BJ (cell line): ENCODE measurements around the gene ZMYND8. TPM values are rescaled to one million over a fixed set of nuclear protein-coding genes. Genes with fewer than 3 reads are reported as not detected.

ENCODE experiments used
- CTCF ChIA-PET: fragments of 350-600 bp; formaldehyde crosslinking; extraction: SDS; loops from one replicate; lab custom pipeline; 2021; ENCODE audit warnings: antibody characterized with exemption, inconsistent platforms; lab: Yijun Ruan, JAX
- POLR2A ChIA-PET: fragments of 300-600 bp; sonication (Branson Sonifier 250); formaldehyde crosslinking; extraction: SDS; loops from one replicate; lab custom pipeline; 2021; ENCODE audit warnings: antibody characterized with exemption; lab: Charles Lee
- DNase-seq: peaks from one replicate; pipeline ENCODE4 v3.0.0-alpha.2; 2011; ENCODE audit warnings: low read depth
- H3K27me3 ChIP-seq: 2 replicates; pipeline ENCODE4 v1.6.0; 2011; ENCODE audit warnings: low read length; ENCODE audit not compliant: control insufficient read depth, insufficient read depth
- H3K36me3 ChIP-seq: 2 replicates; pipeline ENCODE4 v1.5.1; 2011; ENCODE audit warnings: low read length; ENCODE audit not compliant: control insufficient read depth, insufficient read depth
- H3K4me3 ChIP-seq: 2 replicates; pipeline ENCODE4 v1.5.1; 2011; ENCODE audit warnings: low read depth, mild to moderate bottlenecking, control low read depth, low read length
- polyA plus RNA-seq: library from polyadenylated mRNA; depleted of rRNA; stranded (reverse); fragments of >200 nt; gene quantifications from 2 replicates; pipeline ENCODE4 v1.2.3, GENCODE V29; 2011
- TF ChIP-seq, protein P1 (sequence below): IDR thresholded peaks from 2 replicates; pipeline ENCODE4 v1.5.1; 2011; ENCODE audit warnings: low read depth, mild to moderate bottlenecking, control low read depth, inconsistent platforms, low read length, moderate library complexity; ENCODE audit not compliant: insufficient read depth

Gene ZMYND8
- polyA plus RNA-seq, 1 experiment = 12.7 TPM

DNA sequence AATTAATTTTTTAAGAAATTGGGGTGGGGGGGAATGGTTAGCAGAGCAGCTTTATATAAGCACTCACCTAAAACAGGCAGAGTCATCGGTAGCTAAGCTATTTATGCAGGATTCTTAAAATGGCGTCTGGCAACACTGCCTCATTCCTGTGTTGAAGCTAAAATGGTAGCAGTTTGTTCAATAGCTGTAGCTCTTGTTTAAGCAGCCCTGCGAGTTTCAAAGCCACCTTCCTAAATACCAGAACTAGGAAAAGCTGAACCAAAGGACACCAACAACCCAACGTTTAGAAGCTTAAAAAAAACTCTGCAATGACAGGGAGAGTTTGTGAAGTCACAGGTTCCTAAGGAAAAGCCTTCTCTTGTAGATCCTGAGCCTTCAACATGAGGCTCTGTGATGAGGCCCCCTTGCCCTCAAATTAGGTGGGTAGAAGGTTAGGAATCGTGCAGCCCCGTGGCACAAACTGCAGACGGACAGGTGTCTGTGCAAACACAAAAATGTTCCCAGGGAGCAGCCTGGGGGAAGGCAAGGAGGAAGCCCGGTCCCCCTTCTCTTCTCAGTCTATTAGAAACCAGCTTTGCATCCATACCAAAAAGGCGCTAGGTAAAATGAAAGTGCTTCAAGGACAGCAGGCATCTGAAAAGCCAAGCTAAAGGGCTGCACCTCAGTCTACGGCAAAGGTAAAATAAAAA lies 4.7 kb downstream of the ZMYND8 start:
- no peak for DNase-seq
- H3K27me3 ChIP-seq = no peaks in the 10 kb centered on the region
- POLR2A ChIA-PET = no interaction called here
- H3K4me3 ChIP-seq = no peak overlapping the region
- CTCF ChIA-PET = interaction anchor here (1.3 to 1.6 kb wide), 3 partner anchors 13 to 79 kb away, joined by 3 to 9 read pairs (median 5); no protein-coding TSS in a partner anchor
- TF ChIP-seq, protein P1, sequence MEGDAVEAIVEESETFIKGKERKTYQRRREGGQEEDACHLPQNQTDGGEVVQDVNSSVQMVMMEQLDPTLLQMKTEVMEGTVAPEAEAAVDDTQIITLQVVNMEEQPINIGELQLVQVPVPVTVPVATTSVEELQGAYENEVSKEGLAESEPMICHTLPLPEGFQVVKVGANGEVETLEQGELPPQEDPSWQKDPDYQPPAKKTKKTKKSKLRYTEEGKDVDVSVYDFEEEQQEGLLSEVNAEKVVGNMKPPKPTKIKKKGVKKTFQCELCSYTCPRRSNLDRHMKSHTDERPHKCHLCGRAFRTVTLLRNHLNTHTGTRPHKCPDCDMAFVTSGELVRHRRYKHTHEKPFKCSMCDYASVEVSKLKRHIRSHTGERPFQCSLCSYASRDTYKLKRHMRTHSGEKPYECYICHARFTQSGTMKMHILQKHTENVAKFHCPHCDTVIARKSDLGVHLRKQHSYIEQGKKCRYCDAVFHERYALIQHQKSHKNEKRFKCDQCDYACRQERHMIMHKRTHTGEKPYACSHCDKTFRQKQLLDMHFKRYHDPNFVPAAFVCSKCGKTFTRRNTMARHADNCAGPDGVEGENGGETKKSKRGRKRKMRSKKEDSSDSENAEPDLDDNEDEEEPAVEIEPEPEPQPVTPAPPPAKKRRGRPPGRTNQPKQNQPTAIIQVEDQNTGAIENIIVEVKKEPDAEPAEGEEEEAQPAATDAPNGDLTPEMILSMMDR = no peak
- H3K36me3 ChIP-seq = no peaks in the 10 kb centered on the region

DNA sequence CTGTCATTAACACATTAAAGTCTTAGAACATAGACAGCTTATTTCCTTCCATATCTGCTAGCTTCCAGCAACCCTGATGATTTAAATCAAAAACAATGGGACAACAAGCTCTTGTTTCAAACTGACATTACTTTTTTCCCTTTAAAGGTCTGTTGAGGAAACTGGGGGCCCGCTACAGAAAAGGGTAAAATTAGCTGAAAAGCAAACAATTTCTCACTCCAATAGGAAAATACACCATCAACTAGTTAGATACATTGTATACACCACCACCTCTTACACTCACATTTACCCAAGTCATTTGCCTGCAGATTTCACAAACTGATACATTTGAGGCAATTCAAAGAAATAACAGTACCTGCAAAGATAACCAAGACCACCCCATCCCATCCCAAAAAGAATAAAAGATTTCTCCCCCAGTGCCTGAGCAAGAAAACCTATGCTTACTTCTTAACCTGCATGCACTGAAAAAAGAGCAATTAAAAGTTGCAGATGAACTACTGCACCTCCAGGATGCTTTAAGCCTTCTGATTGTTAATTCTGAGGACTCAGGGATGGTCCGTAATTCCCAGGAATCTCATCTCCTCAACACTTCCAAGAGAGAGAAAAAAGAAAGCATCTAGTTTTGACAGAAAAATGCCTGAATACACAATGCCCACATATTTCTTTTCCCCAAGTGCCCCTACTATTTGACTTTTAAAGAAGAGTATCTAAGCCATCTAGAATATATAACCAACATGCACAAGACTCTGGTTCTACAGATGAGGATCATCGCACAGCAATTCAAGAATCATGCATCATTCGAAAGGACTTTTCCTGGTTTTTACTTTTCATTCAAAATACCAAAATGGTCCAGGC lies 5.6 kb downstream of the ZMYND8 start:
- H3K4me3 ChIP-seq = no peak overlapping the region
- CTCF ChIA-PET = interaction anchor here (0.6 to 2.9 kb wide), 6 partner anchors 12 to 79 kb away, joined by 3 to 9 read pairs (median 4); no protein-coding TSS in a partner anchor
- TF ChIP-seq, protein P1 = no peak
- no peaks in the 10 kb centered on the region; the same call in none of the 2 replicates for H3K36me3 ChIP-seq
- DNase-seq = no peak
- POLR2A ChIA-PET = no interaction called here
- H3K27me3 ChIP-seq = no peaks in the 10 kb centered on the region

DNA sequence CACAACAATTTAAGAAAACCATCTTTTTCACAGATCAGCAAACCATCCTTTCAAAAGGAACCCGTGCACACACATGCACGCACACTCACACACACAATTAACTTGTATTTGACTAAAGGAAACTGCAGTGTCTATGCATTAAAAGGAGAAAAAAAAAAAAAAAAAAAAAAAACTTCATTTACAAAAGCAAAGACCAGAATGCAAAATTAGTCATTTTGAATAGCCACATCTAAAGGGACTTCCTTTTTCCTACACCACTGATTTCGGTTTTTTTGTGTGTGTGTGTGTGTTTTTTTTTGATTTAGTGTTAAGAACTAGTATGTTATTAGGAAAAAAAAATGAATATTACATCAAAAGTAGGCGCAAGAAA lies 6.3 kb downstream of the ZMYND8 start:
- no peak for DNase-seq
- POLR2A ChIA-PET = interaction anchor here (0.6 kb wide), 1 partner anchor 9 kb away, joined by 3 read pairs; no protein-coding TSS in a partner anchor
- TF ChIP-seq, protein P1 = no peak
- Histone ChIP-seq H3K4me3 (no peak overlapping the region), H3K27me3 (no peaks in the 10 kb centered on the region), H3K36me3 (no peaks in the 10 kb centered on the region; the same call in none of the 2 replicates)
- CTCF ChIA-PET = interaction anchor here (0.6 to 2.9 kb wide), 3 partner anchors 19 to 78 kb away, joined by 3 to 9 read pairs (median 3); no protein-coding TSS in a partner anchor

DNA sequence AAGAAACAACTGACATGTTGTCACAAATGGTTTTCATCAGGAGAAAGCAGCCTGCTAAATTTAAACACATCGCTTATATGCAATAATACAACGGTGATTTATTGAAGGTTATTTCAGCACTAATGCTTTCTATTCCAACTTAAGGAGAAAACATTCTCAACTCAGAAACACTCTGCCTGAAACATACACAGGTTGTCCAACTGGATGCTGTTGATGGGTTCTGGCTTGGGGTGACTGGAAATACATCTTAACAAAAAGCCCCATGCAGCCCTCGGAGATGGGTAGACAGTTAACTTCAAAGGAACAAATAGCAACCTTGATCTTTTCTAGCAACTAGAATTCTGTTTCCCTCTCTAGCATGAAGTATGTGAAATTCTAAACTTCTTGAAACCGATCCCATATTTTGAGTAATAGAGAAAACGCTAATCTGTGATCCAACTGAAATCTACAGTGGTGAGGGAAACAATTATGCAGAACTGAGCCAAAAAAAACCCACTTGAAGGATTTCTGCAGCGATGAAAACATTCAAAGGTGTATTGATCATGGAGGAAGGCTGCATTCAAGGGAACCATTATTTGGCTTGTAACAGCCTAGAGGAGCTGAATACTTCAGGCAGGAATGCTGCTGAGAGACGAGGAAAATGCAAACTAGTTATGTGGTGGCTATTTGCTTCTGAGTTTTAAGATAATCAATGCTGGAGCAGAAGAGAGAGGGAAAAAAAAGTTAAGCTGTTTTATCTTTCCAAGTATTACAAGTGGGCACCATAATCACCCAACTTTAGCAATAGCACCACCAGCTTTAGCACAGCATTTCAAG lies 6.9 kb downstream of the ZMYND8 start:
- ChIA-PET CTCF (interaction anchor here (1.1 to 2.9 kb wide), 2 partner anchors 34 to 78 kb away, joined by 3 to 9 read pairs; no protein-coding TSS in a partner anchor), POLR2A (interaction anchor here (0.6 kb wide), 1 partner anchor 10 kb away, joined by 3 read pairs; no protein-coding TSS in a partner anchor)
- H3K27me3 ChIP-seq = no peaks in the 10 kb centered on the region
- TF ChIP-seq, protein P1 = no peak
- no peak overlapping the region for H3K4me3 ChIP-seq
- H3K36me3 ChIP-seq = no peaks in the 10 kb centered on the region; the same call in none of the 2 replicates
- DNase-seq = no peak
